ENCODE results near the gene AFF2.

Gene AFF2

DNA sequence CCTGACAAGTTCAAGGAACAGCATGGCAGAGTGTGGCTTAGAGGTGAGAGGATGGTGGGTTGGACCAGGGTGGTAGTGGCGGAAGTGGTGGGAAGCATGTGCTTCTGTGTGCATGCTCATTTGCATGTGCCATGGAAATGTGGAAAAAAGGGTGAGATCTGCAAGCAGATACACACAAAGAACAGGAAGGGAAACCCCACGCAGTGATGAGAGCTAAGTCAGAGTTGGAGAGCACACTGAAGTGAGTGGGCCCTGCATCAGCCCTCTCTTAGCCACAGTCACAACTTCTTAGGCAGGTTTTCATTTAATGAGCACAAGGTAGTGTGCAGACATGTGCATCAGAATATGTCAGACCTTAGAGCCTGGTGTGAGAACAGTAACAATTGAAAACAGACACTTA, 483.8 kb downstream of the AFF2 start:
- WGBS, 2 donors (ENCODE audit: extremely low coverage in 2 of 2, insufficient read length in 2 of 2, insufficient replicate concordance in 1 of 2) = no CpG with 5 or more reads among the region's 2 CpGs
- H2BK120ac ChIP-seq (ENCODE audit: low read depth, low read length) = no peak overlapping the region

GRCh38 chrX:148991502-148991901, 491.1 kb downstream of the AFF2 start:
- Histone ChIP-seq H2BK12ac (ENCODE audit: low read length) (no peak overlapping the region), H2AFZ (ENCODE audit: low read length) (no peak overlapping the region), H3K14ac (ENCODE audit: low read length) (no peak overlapping the region), H3K18ac (ENCODE audit: low read length) (no peak overlapping the region), H3K27me3 (ENCODE audit: control insufficient read depth in 3 of 3, insufficient read depth in 3 of 3, low read depth in 1 of 3, low read length in 3 of 3) (no peaks in the 10 kb centered on the region), H3K27ac (replicated peaks; ENCODE audit: low read length) (no peak overlapping the region), H2BK5ac (ENCODE audit: low read length) (no peak overlapping the region), H3K36me3 (replicated peaks in 1 of 2; ENCODE audit: control insufficient read depth in 2 of 2, insufficient read depth in 2 of 2, low read length in 2 of 2) (no peaks in the 10 kb centered on the region), H2BK120ac (ENCODE audit: low read depth, low read length) (no peak overlapping the region), H3K4me3 (ENCODE audit: low read length in 2 of 2) (no peak overlapping the region), H3K4ac (ENCODE audit: low read length) (no peak overlapping the region), H3K79me1 (ENCODE audit: low read depth, low read length) (no peaks in the 10 kb centered on the region), H3K4me1 (ENCODE audit: control insufficient read depth in 2 of 2, insufficient read depth in 1 of 2, low read depth in 1 of 2, low read length in 2 of 2) (no peaks in the 10 kb centered on the region), H4K8ac (ENCODE audit: low read depth, low read length) (no peak overlapping the region), H3K9me3 (replicated peaks in 1 of 2; ENCODE audit: control insufficient read depth in 2 of 2, insufficient read depth in 1 of 2, low read depth in 1 of 2, low read length in 2 of 2) (no peaks in the 10 kb centered on the region), H2BK15ac (ENCODE audit: low read length) (no peak overlapping the region), H4K91ac (ENCODE audit: low read depth, low read length, poor library complexity) (no peak overlapping the region), H3K23ac (ENCODE audit: low read depth, low read length, poor library complexity) (no peak overlapping the region), H2AK5ac (ENCODE audit: low read depth, low read length) (no peak overlapping the region), H3K9ac (ENCODE audit: low read depth, low read length, poor library complexity) (no peak overlapping the region), H3K4me2 (ENCODE audit: insufficient read depth, low read length, poor library complexity, severe bottlenecking) (no peak overlapping the region)
- WGBS, 2 donors (ENCODE audit: extremely low coverage in 2 of 2, insufficient read length in 2 of 2, insufficient replicate concordance in 1 of 2) = no CpG with 5 or more reads among the region's 1 CpG
- DNase-seq (ENCODE audit: low spot score) = no peak

More for the DNA sequence above, 483.8 kb downstream of the AFF2 start:
- H3K4me2 ChIP-seq (ENCODE audit: insufficient read depth, low read length, poor library complexity, severe bottlenecking) = no peak overlapping the region
- no peak overlapping the region for H4K8ac ChIP-seq (ENCODE audit: low read depth, low read length)
- no peak overlapping the region for H4K91ac ChIP-seq (ENCODE audit: low read depth, low read length, poor library complexity)
- no peaks in the 10 kb centered on the region for H3K4me1 ChIP-seq (ENCODE audit: control insufficient read depth in 2 of 2, insufficient read depth in 1 of 2, low read depth in 1 of 2, low read length in 2 of 2)
- no peak overlapping the region for H2BK12ac ChIP-seq (ENCODE audit: low read length)
- H3K9me3 ChIP-seq (replicated peaks in 1 of 2; ENCODE audit: control insufficient read depth in 2 of 2, insufficient read depth in 1 of 2, low read depth in 1 of 2, low read length in 2 of 2) = no peaks in the 10 kb centered on the region
- no peak overlapping the region for H2AK5ac ChIP-seq (ENCODE audit: low read depth, low read length)
- H3K23ac ChIP-seq (ENCODE audit: low read depth, low read length, poor library complexity) = no peak overlapping the region
- H3K79me1 ChIP-seq (ENCODE audit: low read depth, low read length) = no peaks in the 10 kb centered on the region
- no peak overlapping the region for H3K18ac ChIP-seq (ENCODE audit: low read length)
- no peak overlapping the region for H3K9ac ChIP-seq (ENCODE audit: low read depth, low read length, poor library complexity)
- DNase-seq (ENCODE audit: low spot score) = no peak
- H3K4me3 ChIP-seq (ENCODE audit: low read length in 2 of 2) = no peak overlapping the region
- H2BK5ac ChIP-seq (ENCODE audit: low read length) = no peak overlapping the region
- H3K4ac ChIP-seq (ENCODE audit: low read length) = no peak overlapping the region
- H2AFZ ChIP-seq (ENCODE audit: low read length) = no peak overlapping the region
- H2BK15ac ChIP-seq (ENCODE audit: low read length) = no peak overlapping the region
- no peaks in the 10 kb centered on the region for H3K27me3 ChIP-seq (ENCODE audit: control insufficient read depth in 3 of 3, insufficient read depth in 3 of 3, low read depth in 1 of 3, low read length in 3 of 3)
- H3K36me3 ChIP-seq (replicated peaks in 1 of 2; ENCODE audit: control insufficient read depth in 2 of 2, insufficient read depth in 2 of 2, low read length in 2 of 2) = no peaks in the 10 kb centered on the region
- H3K27ac ChIP-seq (replicated peaks; ENCODE audit: low read length) = no peak overlapping the region
- no peak overlapping the region for H3K14ac ChIP-seq (ENCODE audit: low read length)

GRCh38 chrX:148995661-148996060, 495.2 kb downstream of the AFF2 start:
- Histone ChIP-seq H2BK120ac (ENCODE audit: low read depth, low read length) (no peak overlapping the region), H3K27ac (replicated peaks; ENCODE audit: low read length) (no peak overlapping the region), H3K23ac (ENCODE audit: low read depth, low read length, poor library complexity) (no peak overlapping the region), H3K79me1 (ENCODE audit: low read depth, low read length) (no peaks in the 10 kb centered on the region), H3K18ac (ENCODE audit: low read length) (no peak overlapping the region), H3K27me3 (ENCODE audit: control insufficient read depth in 3 of 3, insufficient read depth in 3 of 3, low read depth in 1 of 3, low read length in 3 of 3) (no peaks in the 10 kb centered on the region), H2BK15ac (ENCODE audit: low read length) (no peak overlapping the region), H2AK5ac (ENCODE audit: low read depth, low read length) (no peak overlapping the region), H4K8ac (ENCODE audit: low read depth, low read length) (no peak overlapping the region), H3K4ac (ENCODE audit: low read length) (no peak overlapping the region), H3K9ac (ENCODE audit: low read depth, low read length, poor library complexity) (no peak overlapping the region), H3K4me3 (ENCODE audit: low read length in 2 of 2) (no peak overlapping the region), H2BK5ac (ENCODE audit: low read length) (no peak overlapping the region), H3K14ac (ENCODE audit: low read length) (no peak overlapping the region), H2AFZ (ENCODE audit: low read length) (no peak overlapping the region), H3K4me2 (ENCODE audit: insufficient read depth, low read length, poor library complexity, severe bottlenecking) (no peak overlapping the region), H3K9me3 (replicated peaks in 1 of 2; ENCODE audit: control insufficient read depth in 2 of 2, insufficient read depth in 1 of 2, low read depth in 1 of 2, low read length in 2 of 2) (no peaks in the 10 kb centered on the region), H3K4me1 (ENCODE audit: control insufficient read depth in 2 of 2, insufficient read depth in 1 of 2, low read depth in 1 of 2, low read length in 2 of 2) (no peaks in the 10 kb centered on the region), H3K36me3 (replicated peaks in 1 of 2; ENCODE audit: control insufficient read depth in 2 of 2, insufficient read depth in 2 of 2, low read length in 2 of 2) (no peaks in the 10 kb centered on the region), H4K91ac (ENCODE audit: low read depth, low read length, poor library complexity) (no peak overlapping the region), H2BK12ac (ENCODE audit: low read length) (no peak overlapping the region)
- WGBS, 2 donors (ENCODE audit: extremely low coverage in 2 of 2, insufficient read length in 2 of 2, insufficient replicate concordance in 1 of 2) = no CpG with 5 or more reads among the region's 3 CpGs
- DNase-seq (ENCODE audit: low spot score) = no peak

DNA sequence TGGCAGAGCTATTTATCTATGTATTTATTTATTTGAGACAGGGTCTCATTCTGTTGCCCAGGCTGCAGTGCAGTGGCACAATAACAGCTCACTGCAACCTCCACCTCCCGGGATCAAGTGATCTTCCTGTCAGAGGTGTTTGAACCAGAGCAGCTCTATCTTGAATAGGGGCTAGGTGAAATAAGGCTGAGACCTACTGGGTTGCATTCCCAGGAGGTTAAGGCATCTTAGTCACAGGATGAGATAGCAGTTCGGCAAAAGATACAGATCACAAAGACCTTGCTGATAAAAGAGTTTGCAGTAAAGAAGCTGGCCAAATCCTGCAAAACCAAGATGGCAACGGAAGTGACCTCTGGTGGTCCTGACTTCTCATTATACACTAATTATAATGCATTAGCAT, 501.9 kb downstream of the AFF2 start:
- H3K4me2 ChIP-seq (ENCODE audit: insufficient read depth, low read length, poor library complexity, severe bottlenecking) = no peak overlapping the region
- H3K9ac ChIP-seq (ENCODE audit: low read depth, low read length, poor library complexity) = no peak overlapping the region
- no peak overlapping the region for H3K27ac ChIP-seq (replicated peaks; ENCODE audit: low read length)
- DNase-seq (ENCODE audit: low spot score) = no peak
- H2BK5ac ChIP-seq (ENCODE audit: low read length) = no peak overlapping the region
- no peaks in the 10 kb centered on the region for H3K9me3 ChIP-seq (replicated peaks in 1 of 2; ENCODE audit: control insufficient read depth in 2 of 2, insufficient read depth in 1 of 2, low read depth in 1 of 2, low read length in 2 of 2)
- no peak overlapping the region for H3K4ac ChIP-seq (ENCODE audit: low read length)
- no peak overlapping the region for H2AK5ac ChIP-seq (ENCODE audit: low read depth, low read length)
- no peak overlapping the region for H2AFZ ChIP-seq (ENCODE audit: low read length)
- H4K8ac ChIP-seq (ENCODE audit: low read depth, low read length) = no peak overlapping the region
- H3K27me3 ChIP-seq (ENCODE audit: control insufficient read depth in 3 of 3, insufficient read depth in 3 of 3, low read depth in 1 of 3, low read length in 3 of 3) = no peaks in the 10 kb centered on the region
- H2BK15ac ChIP-seq (ENCODE audit: low read length) = no peak overlapping the region
- H2BK120ac ChIP-seq (ENCODE audit: low read depth, low read length) = no peak overlapping the region
- WGBS, 2 donors (ENCODE audit: extremely low coverage in 2 of 2, insufficient read length in 2 of 2, insufficient replicate concordance in 1 of 2) = no CpG with 5 or more reads among the region's 3 CpGs
- H3K23ac ChIP-seq (ENCODE audit: low read depth, low read length, poor library complexity) = no peak overlapping the region
- H3K4me1 ChIP-seq (ENCODE audit: control insufficient read depth in 2 of 2, insufficient read depth in 1 of 2, low read depth in 1 of 2, low read length in 2 of 2) = no peaks in the 10 kb centered on the region
- H3K36me3 ChIP-seq (replicated peaks in 1 of 2; ENCODE audit: control insufficient read depth in 2 of 2, insufficient read depth in 2 of 2, low read length in 2 of 2) = no peaks in the 10 kb centered on the region
- H3K18ac ChIP-seq (ENCODE audit: low read length) = no peak overlapping the region
- H3K14ac ChIP-seq (ENCODE audit: low read length) = no peak overlapping the region
- H4K91ac ChIP-seq (ENCODE audit: low read depth, low read length, poor library complexity) = no peak overlapping the region
- H3K79me1 ChIP-seq (ENCODE audit: low read depth, low read length) = no peaks in the 10 kb centered on the region
- no peak overlapping the region for H2BK12ac ChIP-seq (ENCODE audit: low read length)
- H3K4me3 ChIP-seq (ENCODE audit: low read length in 2 of 2) = no peak overlapping the region

Data from neuronal stem cell (in vitro differentiated cells).